Fibroblast of villous mesenchyme (primary cell): Measurements from ENCODE around the gene NTM. TPM values are rescaled to one million over a fixed set of nuclear protein-coding genes. Genes with fewer than 3 reads are reported as not detected.

Source experiments
- DNase-seq: peaks from one replicate; pipeline ENCODE4 v3.0.0-alpha.2; 2010; ENCODE audit warnings: low read depth
- H3K4me3 ChIP-seq: 2 replicates; pipeline ENCODE4 v1.5.1; 2011; ENCODE audit warnings: low read depth, mild to moderate bottlenecking, low read length
- CTCF ChIP-seq: IDR thresholded peaks from 2 replicates; pipeline ENCODE4 v1.5.1; 2012; ENCODE audit warnings: low read depth, mild to moderate bottlenecking, low read length; ENCODE audit not compliant: insufficient read depth
- total RNA-seq: library from RNA; depleted of rRNA; stranded (reverse); fragments of >200 nt; gene quantifications from 2 replicates; pipeline ENCODE4 v1.2.3, GENCODE V29; 2012

NTM gene
- total RNA-seq, 1 donor, result 7.3 TPM

GRCh38 chr11:131654849-131655248, 284.4 kb downstream of the NTM start:
- no peak for DNase-seq
- TF ChIP-seq CTCF, result no peak
- H3K4me3 ChIP-seq, result no peak overlapping the region

GRCh38 chr11:131656179-131656838, 285.9 kb downstream of the NTM start:
- no peak overlapping the region for H3K4me3 ChIP-seq
- DNase-seq, result no peak
- TF ChIP-seq CTCF, result no peak

- TF ChIP-seq CTCF, result no peak
- H3K4me3 ChIP-seq, result no peak overlapping the region
- no peak for DNase-seq
Observed at GRCh38 chr11:131656839-131657211, 286.4 kb downstream of the NTM start.

- H3K4me3 ChIP-seq, result no peak overlapping the region
- no peak for TF ChIP-seq CTCF
- no peak for DNase-seq
Observed at GRCh38 chr11:131658414-131658813, 288.0 kb downstream of the NTM start.

- TF ChIP-seq CTCF, result no peak
- no peak for DNase-seq
- H3K4me3 ChIP-seq, result no peak overlapping the region
Observed at GRCh38 chr11:131658952-131659351, 288.5 kb downstream of the NTM start.

GRCh38 chr11:131659931-131660330, 289.5 kb downstream of the NTM start:
- no peak for DNase-seq
- no peak overlapping the region for H3K4me3 ChIP-seq
- no peak for TF ChIP-seq CTCF

GRCh38 chr11:131661132-131661531, 290.7 kb downstream of the NTM start:
- no peak overlapping the region for H3K4me3 ChIP-seq
- DNase-seq, result no peak
- TF ChIP-seq CTCF, result no peak
